HG03064 (cell line): ENCODE results near the gene RND3.

ENCODE experiments used
- ATAC-seq: cut with Tn5 transposase; IDR thresholded peaks from one replicate; pipeline ENCODE4 v1.9.1; 2021; ENCODE audit warnings: low read depth; ENCODE audit not compliant: unreplicated experiment

RND3 gene

GRCh38 chr2:150476809-150477302, 10.6 kb downstream of the RND3 start:
- no peak for ATAC-seq

- ATAC-seq: no peak
Observed at GRCh38 chr2:150476286-150476685, 11.2 kb downstream of the RND3 start.

GRCh38 chr2:150475479-150476250, 11.8 kb downstream of the RND3 start:
- ATAC-seq: no peak

GRCh38 chr2:150474326-150475074, 13.0 kb downstream of the RND3 start:
- no peak for ATAC-seq

- no peak for ATAC-seq
Observed at GRCh38 chr2:150473767-150474166, 13.7 kb downstream of the RND3 start.

GRCh38 chr2:150472511-150472899, 15.0 kb downstream of the RND3 start:
- ATAC-seq: no peak

GRCh38 chr2:150471813-150472510, 15.5 kb downstream of the RND3 start:
- ATAC-seq: no peak

GRCh38 chr2:150470435-150470834, 17.0 kb downstream of the RND3 start:
- ATAC-seq: no peak

- ATAC-seq: no peak
Observed at GRCh38 chr2:150469706-150470274, 17.7 kb downstream of the RND3 start.

- ATAC-seq: no peak
Observed at GRCh38 chr2:150468350-150468960, 19.0 kb downstream of the RND3 start.

- ATAC-seq: no peak
Observed at GRCh38 chr2:150467621-150467963, 19.9 kb downstream of the RND3 start.

- ATAC-seq: no peak
Observed at GRCh38 chr2:150466741-150467620, 20.5 kb downstream of the RND3 start.

- no peak for ATAC-seq
Observed at GRCh38 chr2:150465703-150466569, 21.5 kb downstream of the RND3 start.

- no peak for ATAC-seq
Observed at GRCh38 chr2:150464986-150465385, 22.5 kb downstream of the RND3 start.

- no peak for ATAC-seq
Observed at GRCh38 chr2:150464270-150464669, 23.2 kb downstream of the RND3 start.

GRCh38 chr2:150462770-150463169, 24.7 kb downstream of the RND3 start:
- ATAC-seq: no peak

- no peak for ATAC-seq
Observed at GRCh38 chr2:150459281-150459680, 28.2 kb downstream of the RND3 start.

- ATAC-seq: no peak
Observed at GRCh38 chr2:150450765-150451164, 36.7 kb downstream of the RND3 start.

- ATAC-seq: no peak
Observed at GRCh38 chr2:150449856-150450255, 37.6 kb downstream of the RND3 start.
